Activated CD8-positive, alpha-beta memory T cell treated with anti-CD3 and anti-CD28 coated beads, Interleukin-2, amount 50 U/mL, for 48 hours (primary cell): ENCODE results near the gene KIAA1549.

Experiments
- DNase-seq: peaks from one replicate; pipeline ENCODE4 v3.0.0-alpha.2; 2020

KIAA1549 gene

GRCh38 chr7:138902161-138902560, 79.0 kb downstream of the KIAA1549 start:
- no peak for DNase-seq

- DNase-seq, result no peak
Measured at GRCh38 chr7:138900035-138900828, 81.0 kb downstream of the KIAA1549 start.

GRCh38 chr7:138898802-138899201, 82.4 kb downstream of the KIAA1549 start:
- no peak for DNase-seq

- no peak for DNase-seq
Measured at GRCh38 chr7:138898255-138898654, 82.9 kb downstream of the KIAA1549 start.

- DNase-seq, result no peak
Measured at GRCh38 chr7:138895679-138896078, 85.5 kb downstream of the KIAA1549 start.

- DNase-seq, result no peak
Measured at GRCh38 chr7:138893258-138893657, 87.9 kb downstream of the KIAA1549 start.

- no peak for DNase-seq
Measured at GRCh38 chr7:138892812-138893211, 88.4 kb downstream of the KIAA1549 start.

GRCh38 chr7:138892006-138892630, 89.1 kb downstream of the KIAA1549 start:
- DNase-seq, result no peak

- no peak for DNase-seq
Measured at GRCh38 chr7:138891446-138891810, 89.8 kb downstream of the KIAA1549 start.

GRCh38 chr7:138890499-138891445, 90.4 kb downstream of the KIAA1549 start:
- DNase-seq, result no peak

GRCh38 chr7:138889582-138890498, 91.3 kb downstream of the KIAA1549 start:
- no peak for DNase-seq

- no peak for DNase-seq
Measured at GRCh38 chr7:138887872-138888656, 93.1 kb downstream of the KIAA1549 start.

- DNase-seq, result no peak
Measured at GRCh38 chr7:138887085-138887710, 94.0 kb downstream of the KIAA1549 start.

GRCh38 chr7:138886501-138886917, 94.7 kb downstream of the KIAA1549 start:
- DNase-seq, result no peak

- no peak for DNase-seq
Measured at GRCh38 chr7:138885383-138886147, 95.6 kb downstream of the KIAA1549 start.

GRCh38 chr7:138882249-138882648, 98.9 kb downstream of the KIAA1549 start:
- DNase-seq, result no peak

- no peak for DNase-seq
Measured at GRCh38 chr7:138881579-138882188, 99.5 kb downstream of the KIAA1549 start.

GRCh38 chr7:138880881-138881578, 100.2 kb downstream of the KIAA1549 start:
- DNase-seq, result no peak

GRCh38 chr7:138879356-138879755, 101.8 kb downstream of the KIAA1549 start:
- DNase-seq, result no peak
